SW480 (cell line): ENCODE data around the gene POLR1B.
"Not testable (repeated sequence)": the region's sequence is repeated elsewhere in the genome, so short reads cannot be mapped to it uniquely, and the experiment has no call there.

Experiments
- DNase-seq: peaks from one replicate; pipeline ENCODE4 v3.0.0-alpha.2; 2016; ENCODE audit warnings: low spot score

Gene POLR1B, protein sequence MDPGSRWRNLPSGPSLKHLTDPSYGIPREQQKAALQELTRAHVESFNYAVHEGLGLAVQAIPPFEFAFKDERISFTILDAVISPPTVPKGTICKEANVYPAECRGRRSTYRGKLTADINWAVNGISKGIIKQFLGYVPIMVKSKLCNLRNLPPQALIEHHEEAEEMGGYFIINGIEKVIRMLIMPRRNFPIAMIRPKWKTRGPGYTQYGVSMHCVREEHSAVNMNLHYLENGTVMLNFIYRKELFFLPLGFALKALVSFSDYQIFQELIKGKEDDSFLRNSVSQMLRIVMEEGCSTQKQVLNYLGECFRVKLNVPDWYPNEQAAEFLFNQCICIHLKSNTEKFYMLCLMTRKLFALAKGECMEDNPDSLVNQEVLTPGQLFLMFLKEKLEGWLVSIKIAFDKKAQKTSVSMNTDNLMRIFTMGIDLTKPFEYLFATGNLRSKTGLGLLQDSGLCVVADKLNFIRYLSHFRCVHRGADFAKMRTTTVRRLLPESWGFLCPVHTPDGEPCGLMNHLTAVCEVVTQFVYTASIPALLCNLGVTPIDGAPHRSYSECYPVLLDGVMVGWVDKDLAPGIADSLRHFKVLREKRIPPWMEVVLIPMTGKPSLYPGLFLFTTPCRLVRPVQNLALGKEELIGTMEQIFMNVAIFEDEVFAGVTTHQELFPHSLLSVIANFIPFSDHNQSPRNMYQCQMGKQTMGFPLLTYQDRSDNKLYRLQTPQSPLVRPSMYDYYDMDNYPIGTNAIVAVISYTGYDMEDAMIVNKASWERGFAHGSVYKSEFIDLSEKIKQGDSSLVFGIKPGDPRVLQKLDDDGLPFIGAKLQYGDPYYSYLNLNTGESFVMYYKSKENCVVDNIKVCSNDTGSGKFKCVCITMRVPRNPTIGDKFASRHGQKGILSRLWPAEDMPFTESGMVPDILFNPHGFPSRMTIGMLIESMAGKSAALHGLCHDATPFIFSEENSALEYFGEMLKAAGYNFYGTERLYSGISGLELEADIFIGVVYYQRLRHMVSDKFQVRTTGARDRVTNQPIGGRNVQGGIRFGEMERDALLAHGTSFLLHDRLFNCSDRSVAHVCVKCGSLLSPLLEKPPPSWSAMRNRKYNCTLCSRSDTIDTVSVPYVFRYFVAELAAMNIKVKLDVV

DNA sequence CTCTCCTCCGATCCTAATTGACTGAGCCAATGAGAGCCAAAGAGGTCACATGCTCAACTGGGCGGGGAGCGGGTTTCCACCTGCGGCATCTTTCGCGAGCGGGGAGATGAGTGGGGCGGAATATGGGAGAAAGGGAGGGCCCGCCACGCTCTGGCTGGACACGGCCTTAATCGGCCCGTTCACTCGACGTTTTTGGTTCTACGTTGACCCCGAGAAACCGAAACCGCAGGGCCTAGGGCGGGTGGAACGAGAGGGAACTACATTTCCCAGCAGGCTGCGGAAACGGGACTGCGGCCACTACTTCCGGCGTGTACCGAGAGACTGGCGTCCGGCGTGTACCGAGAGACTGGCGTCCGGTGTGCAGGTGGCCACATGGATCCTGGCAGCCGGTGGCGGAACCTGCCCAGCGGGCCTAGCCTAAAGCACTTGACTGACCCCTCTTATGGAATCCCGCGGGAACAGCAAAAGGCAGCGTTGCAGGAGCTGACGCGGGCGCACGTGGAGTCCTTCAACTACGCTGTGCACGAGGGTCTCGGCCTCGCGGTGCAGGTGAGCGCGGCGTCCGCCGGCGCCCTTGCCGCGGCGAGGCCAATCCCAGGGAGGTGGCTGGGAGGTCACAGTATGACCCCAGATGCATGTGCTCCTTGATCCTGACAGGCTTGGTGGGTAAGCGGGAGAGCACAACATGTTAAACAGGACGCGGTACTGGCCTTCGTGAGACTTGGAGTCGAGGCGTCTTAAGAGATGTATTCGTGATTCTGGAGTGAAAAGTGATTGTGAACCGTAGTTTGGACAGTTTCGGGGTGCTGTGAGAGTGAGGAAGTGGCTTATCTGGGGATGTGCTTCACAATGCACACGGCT lies at the start of gene POLR1B:
Gene POLR1B (plus strand): TSS at position 343 of the 861 bp plus-strand sequence. CDS start 30 bp downstream, at position 373.
- DNase-seq: peak; percentile 92

DNA sequence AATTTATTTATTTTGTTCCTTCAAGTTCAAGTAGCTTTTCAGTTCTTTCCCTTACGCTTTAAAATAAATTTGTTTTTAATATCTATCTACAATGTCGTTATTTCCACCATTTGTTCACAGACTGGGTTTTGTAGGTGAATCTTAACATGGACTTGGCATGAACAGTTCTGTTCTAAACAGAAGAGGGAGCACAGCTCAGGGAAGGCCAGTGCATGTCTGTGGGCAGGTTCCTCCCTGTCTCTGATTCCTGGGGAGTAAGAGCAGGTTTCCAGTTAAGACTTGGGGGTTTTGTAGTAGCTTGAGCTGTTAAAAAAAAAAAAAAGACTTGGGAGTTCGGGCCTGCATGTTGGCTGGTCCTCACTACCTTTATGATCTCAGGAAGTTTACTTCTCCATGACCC lies 49.2 kb upstream of the POLR1B start:
- DNase-seq: no peak

DNA sequence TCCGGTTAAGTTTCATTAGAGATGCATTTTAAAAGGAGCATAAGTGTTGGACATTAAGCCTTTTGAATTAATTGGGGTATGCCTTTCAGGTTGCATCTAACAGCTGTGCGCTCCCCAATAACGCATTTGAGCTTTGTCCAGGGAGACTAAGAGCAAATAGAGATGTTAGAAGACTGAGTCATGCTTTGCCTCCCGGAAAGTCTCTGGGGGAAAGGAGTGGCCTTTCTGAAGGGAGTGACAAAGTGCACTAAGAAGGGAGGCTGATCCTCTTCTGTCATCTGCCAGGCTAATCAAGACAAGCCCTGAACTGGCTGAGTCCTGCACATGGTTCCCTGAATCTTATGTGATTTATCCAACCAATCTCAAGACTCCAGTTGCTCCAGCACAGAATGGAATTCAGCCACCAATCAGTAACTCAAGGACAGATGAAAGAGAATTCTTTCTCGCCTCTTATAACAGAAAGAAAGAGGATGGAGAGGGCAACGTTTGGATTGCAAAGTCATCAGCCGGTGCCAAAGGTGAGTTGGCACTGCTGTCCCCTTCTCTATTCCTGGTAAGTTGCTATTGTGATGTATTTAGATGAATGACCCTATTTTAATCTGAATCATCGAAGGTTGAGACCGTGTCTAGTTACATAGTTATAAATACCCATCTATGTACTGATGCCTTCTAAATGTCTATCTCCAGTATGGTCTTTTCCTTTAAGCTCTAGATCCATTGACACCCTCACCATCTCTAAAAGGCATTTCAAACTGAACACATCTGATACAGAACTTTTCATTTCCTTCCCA lies 48.2 kb upstream of the POLR1B start:
- no peak for DNase-seq

DNA sequence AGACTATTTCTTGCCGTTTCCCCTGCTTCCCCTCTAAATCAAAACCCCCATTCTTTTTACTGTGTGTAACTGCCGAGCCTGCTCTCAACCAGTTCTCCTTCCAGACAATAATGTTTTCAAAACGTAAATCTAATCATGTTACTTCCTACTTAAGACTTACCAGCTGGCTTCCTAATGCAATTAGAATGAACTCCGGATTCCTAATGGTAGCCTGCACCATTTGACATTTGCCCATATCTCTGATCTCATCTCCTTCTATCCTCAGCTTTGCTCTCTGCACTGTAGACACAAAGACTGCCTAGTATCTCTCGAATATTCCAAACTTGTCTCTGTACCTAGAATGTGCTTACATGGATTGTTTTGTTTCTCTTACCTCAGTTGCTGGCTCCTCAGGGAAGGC lies 47.4 kb upstream of the POLR1B start:
- DNase-seq: no peak

DNA sequence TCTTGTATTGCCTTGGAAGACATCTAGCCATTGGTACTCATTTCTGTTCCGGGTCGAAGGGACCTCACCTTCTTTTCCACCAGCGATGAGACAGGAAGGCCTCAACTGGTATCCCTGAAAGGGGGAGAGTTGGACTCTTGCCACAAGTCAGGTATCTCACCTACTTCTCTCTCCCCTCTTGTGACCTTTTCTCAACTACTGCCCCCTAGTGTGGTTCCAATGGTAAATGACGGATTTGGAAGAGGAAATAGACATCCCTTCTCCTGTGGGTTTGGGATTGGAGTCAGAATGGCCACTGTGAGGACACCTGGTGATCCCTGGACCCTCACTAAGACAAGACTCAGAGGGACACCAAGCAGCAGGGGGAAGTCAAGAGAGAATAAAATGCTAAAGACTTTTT lies 46.4 kb upstream of the POLR1B start:
- not testable (repeated sequence) for DNase-seq

DNA sequence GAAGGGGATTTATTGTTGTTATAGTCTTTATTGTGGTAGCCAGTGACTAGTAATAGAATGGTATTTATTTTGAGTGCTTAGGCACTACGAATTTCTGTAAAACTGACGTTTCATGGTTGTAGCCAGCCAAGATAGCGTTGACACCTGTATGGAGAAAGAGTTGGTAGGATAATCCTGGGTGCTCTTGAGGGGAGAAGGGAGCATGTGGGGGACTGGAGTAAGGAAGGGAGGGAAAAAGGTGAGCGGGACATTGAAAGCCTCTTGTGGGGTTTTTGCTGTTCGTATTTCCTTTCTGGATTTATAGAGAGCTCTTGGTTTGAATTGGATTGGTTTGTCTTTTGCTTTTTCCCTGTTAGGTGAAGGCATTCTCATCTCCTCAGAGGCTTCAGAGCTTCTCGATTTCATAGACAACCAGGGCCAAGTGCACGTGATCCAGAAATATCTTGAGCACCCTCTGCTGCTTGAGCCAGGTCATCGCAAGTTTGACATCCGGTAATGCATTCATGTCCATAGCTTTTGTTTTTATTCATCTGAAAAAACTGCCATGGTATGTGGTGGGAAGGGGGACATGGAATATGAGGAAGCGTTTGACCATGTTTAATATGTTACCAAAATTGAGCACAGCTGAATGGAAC lies 41.3 kb upstream of the POLR1B start:
- DNase-seq: peak; percentile 65

DNA sequence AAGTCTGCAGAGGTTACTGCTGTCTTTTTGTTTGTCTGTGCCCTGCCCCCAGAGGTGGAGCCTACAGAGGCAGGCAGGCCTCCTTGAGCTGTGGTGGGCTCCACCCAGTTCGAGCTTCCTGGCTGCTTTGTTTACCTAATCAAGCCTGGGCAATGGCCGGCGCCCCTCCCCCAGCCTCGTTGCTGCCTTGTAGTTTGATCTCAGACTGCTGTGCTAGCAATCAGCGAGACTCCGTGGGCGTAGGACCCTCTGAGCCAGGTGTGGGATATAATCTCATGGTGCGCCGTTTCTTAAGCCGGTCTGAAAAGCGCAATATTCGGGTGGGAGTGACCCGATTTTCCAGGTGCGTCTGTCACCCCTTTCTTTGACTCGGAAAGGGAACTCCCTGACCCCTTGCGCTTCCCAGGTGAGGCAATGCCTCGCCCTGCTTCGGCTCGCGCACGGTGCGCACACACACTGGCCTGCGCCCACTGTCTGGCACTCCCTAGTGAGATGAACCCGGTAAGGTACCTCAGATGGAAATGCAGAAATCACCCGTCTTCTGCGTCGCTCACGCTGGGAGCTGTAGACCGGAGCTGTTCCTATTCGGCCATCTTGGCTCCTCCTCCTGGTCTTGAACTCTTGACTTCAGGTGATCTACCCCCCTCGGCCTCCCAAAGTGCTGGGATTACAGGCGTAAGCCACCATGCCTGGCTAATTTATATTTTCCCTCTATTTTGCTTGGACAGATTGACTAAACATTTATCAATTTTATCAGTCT lies 32.8 kb upstream of the POLR1B start:
- DNase-seq: not testable (repeated sequence)

DNA sequence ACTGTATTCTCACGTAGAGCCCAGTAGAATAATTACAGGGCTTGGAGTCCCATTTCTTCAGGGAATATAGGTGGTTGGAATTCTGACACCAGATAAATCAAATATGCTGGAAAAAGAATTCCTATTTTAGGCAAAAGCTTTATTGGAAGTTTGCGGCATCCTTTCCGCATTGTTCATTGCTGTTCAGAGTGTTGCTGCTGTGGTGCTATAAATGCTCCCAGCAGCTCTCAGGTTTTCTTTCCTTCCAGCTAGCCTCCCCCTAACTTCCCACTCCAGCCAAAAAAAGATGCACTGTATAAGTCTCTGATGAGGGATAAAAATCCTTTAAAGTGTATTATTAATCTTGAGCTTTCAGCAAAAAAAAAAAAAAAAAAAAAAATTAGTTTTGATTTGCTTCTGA lies 25.5 kb upstream of the POLR1B start:
- no peak for DNase-seq

DNA sequence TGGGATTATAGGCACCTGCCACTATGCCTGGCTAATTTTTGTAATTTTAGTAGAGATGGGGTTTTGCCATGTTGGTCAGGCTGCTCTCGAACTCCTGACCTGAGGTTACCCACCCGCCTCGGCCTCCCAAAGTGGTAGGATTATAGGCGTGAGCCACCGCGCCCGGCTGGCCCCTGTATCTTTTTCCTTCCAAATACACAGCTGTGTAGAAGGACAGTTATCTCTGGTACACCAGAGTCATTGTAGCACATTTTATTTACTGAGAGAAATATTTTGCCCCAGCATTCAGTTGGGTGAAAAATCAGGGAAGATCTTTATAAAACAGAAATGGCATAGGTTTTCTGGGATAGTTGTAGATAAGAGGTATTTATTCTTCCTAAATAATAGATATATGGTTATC lies 23.5 kb upstream of the POLR1B start:
- DNase-seq: no peak

DNA sequence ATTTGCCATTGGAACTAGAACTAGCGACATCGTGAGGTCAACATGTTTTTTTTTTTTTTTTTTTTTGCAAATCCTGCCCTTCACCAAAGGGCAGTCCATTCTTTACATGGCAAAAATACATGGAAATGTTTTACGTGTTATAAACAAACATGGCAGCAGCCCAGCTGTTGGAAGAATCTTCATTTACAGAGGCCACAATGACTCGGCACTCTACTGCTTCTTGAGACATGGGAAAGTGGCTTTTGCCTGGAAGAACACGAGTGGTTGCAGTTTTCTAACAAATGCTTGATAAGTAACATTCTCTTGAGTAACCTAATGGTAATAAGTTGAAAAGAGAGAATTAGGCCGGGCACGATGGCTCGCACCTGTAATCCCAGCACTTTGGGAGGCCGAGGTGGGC lies 22.8 kb upstream of the POLR1B start:
- DNase-seq: no peak

DNA sequence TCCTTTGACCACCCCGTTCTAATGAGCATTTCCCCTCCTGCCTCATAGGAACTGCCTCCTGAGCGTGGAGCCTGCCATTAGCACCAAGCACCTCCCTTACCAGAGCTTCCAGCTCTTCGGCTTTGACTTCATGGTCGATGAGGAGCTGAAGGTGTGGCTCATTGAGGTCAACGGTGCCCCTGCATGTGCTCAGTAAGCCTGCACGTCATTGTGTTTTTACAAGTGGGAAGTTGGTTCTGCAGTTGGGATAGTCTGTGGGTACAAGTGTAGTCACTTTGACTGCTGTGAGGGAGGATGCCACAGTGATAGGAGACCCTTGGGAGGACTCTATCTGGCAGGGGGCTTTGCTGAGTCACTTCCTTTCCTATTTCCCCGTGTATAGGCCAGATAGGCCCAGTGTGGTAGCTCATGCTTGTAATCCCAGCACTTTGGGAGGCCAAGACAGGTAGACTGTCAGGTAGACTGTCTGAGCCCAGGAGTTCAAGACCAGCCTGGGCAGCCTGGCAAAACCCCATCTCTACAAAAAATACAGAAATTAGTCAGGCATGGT lies 22.0 kb upstream of the POLR1B start:
- no peak for DNase-seq

DNA sequence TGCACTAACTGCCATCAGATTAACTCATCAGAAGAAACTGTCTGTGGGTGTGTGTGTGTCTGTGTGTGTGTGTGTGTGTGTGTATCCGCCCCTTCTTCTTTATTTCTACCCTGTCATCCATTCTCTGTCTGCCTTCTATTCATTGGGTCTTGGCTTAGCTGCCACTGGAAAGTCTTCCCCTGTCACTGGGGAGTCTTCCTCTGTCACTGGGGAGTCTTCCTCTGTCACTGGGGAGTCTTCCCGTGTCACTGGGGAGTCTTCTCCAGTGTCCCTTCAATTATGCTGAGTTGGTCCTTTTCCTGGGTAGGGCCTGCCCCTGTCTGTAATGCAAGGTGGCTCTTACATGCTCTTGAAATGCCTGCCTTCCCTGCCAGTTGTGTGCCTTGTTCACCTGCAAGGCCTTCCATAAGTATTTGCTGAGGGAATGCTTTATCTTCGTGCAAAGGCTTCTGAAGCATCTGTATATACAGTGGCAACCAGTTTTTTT lies 18.9 kb upstream of the POLR1B start:
- no peak for DNase-seq

DNA sequence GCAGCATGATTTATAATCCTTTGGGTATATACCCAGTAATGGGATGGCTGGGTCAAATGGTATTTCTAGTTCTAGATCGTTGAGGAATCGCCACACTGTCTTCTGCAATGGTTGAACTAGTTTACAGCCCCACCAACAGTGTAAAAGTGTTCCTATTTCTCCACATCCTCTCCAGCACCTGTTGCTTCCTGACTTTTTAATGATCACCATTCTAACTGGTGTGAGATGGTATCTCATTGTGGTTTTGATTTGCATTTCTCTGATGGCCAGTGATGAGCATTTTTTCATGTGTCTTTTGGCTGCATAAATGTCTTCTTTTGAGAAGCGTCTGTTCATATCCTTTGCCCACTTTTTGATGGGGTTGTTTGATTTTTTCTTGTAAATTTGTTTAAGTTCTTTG lies 18.0 kb upstream of the POLR1B start:
- not testable (repeated sequence) for DNase-seq

DNA sequence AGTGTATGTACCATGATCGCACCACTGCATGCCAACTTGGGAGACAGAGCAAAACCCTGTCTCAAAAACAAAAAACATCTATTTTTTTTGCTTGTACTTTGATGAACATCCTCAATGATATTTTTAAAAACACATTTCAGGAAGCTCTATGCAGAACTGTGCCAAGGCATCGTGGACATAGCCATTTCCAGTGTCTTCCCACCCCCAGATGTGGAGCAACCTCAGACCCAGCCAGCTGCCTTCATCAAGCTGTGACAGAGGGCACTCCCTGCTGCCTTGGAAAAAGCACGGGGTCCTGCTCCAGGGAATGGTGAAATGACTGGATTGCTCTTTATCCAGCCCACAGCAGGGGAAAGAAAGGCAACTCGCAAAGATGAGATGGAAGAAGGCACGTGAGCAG lies 13.7 kb upstream of the POLR1B start:
- DNase-seq: no peak

DNA sequence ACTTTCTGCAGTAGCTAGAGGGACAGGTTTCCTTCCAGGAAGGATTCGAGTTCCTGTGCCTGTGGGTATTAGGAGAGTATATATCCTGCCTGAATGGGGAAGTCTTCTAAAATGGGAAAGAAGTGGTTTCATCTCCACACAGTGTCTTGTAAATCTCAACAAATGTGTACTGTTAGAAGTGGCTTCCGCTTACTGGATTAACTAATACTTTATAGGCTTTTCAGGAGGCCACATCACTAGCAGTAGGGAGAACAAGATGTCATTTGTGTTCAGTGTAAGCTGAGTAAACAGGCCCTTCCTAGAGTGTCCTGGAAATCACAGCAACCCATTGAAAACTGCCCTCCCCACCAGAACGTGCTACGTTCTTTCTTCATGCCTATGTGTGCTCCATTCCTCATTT lies 12.5 kb upstream of the POLR1B start:
- DNase-seq: no peak

DNA sequence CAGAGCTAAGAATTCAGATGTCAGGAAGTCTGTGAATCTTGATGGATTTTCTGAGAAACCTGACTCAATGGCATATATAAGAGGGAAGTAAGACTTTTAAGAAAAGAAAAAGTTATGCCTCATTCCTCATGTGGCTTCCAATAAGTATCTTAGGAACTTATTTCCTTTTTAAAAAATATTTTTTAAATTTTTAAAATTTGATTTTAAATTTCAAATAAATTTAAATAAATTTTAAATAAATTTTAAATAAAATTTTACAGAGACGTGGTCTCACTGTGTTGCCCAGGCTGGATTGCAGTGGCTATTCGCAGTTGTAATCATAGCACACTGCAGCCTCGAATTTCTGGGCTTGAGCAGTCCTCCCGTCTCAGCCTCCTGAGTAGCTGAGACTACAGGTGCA lies 11.5 kb upstream of the POLR1B start:
- no peak for DNase-seq

DNA sequence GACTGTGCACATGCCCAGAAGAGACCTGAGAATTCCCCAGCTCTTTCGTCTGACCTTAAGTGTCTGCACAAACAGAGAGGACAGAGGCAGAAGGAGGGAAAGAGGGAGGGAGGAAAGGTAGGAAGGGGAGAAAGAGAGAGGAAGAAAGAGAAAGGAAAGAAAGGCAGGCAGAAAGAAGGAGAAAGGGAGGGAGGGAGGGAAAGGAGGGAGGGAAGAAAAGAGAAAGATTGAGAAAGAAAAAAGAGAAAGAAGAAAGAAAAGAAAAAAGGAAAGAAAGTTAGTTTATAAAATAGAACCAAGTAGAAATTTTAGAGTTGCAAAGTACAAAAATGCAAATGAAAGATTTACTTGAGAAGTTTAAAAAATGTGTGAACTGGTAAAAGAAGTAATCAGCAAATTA lies 7.4 kb upstream of the POLR1B start:
- DNase-seq: no peak

DNA sequence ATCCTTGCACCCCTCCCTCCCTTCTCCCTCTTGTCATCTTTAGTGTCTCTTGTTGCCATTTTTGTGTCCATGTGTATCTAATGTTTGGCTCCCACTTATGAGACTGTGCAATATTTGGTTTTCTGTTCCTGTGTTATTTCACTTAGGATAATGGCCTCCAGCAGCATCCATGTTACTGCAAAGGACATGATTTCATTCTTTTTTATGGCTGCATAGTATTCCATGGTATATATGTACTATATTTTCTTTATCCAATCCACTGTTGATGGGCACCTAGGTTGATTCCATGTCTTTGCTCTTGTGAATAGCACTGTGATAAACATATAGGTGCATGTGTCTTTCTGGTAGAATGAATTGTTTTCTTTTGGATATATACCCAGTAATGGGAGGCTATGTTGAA lies 5.6 kb upstream of the POLR1B start:
- not testable (repeated sequence) for DNase-seq

DNA sequence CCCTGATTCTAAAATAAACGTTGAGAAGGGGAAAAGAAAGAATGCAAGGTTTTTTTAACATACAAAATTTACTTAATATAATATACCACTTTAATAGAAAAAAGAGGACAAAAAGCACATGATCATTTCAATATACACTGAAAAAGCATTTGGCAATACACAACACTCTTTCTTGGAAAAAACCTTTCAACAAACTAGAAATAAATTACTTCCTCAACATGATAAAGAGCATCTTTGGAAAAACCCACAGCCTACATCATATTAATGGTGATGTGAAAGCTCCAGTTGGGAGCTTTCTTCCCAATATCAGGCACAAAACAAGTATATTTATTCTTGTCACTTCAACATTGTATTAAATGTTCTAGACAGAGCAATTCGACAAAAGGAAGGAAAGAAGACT lies 3.0 kb upstream of the POLR1B start:
- DNase-seq: no peak
